Right renal pelvis (tissue), 4 donors: ENCODE results near the gene KCTD13. TPM values are rescaled to one million over a fixed set of nuclear protein-coding genes. Genes with fewer than 3 reads are reported as not detected.
"Not testable (repeated sequence)": the region's sequence is repeated elsewhere in the genome, so short reads cannot be mapped to it uniquely, and the experiment has no call there.

ENCODE experiments used
- DNase-seq, 4 donors: peaks; one replicate each; pipeline ENCODE4 v3.0.0-alpha.2; 2013; ENCODE audit warnings: low read depth in 4 of 4, low spot score in 3 of 4, missing footprints in 1 of 4
- polyA plus RNA-seq, 4 donors: library from polyadenylated mRNA; unstranded; fragments of 120-200 nt; gene quantifications; one replicate each; pipeline ENCODE4 v1.2.1, GENCODE V29; 2013; ENCODE audit not compliant: insufficient read length in 4 of 4

KCTD13 gene, protein sequence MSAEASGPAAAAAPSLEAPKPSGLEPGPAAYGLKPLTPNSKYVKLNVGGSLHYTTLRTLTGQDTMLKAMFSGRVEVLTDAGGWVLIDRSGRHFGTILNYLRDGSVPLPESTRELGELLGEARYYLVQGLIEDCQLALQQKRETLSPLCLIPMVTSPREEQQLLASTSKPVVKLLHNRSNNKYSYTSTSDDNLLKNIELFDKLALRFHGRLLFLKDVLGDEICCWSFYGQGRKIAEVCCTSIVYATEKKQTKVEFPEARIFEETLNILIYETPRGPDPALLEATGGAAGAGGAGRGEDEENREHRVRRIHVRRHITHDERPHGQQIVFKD
- polyA plus RNA-seq, result 10 to 100 TPM; 12.5 to 18.4 (median 16.4) TPM

DNA sequence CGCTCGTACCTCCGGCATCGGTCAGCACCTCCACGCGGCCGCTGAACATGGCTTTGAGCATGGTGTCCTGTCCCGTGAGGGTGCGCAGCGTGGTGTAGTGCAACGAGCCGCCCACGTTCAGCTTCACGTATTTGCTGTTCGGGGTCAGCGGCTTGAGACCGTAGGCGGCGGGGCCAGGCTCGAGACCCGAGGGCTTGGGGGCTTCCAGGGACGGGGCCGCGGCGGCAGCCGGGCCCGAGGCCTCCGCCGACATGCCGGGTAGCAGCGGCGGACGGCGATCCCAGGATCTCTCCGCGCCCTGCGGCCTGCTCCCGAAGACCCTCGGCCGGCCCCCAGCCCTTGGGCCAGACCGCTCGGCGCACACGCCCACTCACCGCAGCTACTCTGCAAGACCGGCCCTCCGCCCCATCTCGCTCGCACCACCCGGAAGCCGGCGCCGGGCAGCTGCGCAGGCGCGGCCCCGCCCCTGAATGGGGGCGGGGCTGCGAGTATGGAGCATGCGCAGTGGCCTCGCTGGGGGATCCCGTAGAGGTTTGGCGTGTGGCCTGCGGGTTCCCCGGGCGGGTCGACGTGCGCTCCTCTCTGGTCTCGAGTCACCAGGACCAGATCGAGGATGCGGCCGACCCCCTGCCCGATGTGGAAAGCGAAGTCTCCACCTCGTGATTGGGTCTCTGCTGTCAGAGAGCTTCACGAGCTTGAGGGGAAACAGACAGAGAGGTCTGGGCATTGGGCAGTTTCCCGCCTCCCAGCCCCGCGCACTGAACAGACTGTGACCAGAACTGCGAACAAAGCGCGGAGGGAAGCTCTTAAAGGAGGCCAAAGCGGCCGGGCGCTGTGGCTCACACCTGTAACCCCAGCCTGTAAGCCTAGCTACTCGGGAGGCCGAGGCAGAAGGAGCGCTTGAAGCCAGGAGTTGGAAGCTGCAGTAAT lies at the start of gene KCTD13:
Gene KCTD13, minus strand, starts transcription at position 446 of the 930 bp plus-strand sequence. Its CDS starts 193 bp downstream, at position 253.
- DNase-seq, result peak; percentile 84 to 89 (median 88)

DNA sequence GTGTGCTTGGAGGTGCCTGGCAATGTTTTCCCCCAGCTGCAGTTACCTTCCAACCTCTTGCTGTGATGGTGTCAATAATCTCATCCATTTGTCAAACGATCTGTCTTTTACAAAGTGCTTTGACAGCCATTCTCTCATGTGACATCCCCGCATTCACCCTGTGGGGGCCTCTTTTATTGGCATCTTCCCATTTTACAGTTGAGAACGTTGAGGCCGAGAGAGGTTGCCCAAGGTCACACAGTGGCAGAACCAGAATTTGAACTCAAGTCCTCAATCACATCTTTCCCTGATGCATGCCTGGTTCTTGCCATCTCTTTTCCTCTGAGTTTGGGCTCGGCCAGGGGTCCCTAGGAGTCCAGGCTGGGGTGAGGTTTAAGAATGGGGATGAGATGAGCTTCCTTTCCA lies 49.1 kb upstream of the KCTD13 start:
- no peak for DNase-seq

DNA sequence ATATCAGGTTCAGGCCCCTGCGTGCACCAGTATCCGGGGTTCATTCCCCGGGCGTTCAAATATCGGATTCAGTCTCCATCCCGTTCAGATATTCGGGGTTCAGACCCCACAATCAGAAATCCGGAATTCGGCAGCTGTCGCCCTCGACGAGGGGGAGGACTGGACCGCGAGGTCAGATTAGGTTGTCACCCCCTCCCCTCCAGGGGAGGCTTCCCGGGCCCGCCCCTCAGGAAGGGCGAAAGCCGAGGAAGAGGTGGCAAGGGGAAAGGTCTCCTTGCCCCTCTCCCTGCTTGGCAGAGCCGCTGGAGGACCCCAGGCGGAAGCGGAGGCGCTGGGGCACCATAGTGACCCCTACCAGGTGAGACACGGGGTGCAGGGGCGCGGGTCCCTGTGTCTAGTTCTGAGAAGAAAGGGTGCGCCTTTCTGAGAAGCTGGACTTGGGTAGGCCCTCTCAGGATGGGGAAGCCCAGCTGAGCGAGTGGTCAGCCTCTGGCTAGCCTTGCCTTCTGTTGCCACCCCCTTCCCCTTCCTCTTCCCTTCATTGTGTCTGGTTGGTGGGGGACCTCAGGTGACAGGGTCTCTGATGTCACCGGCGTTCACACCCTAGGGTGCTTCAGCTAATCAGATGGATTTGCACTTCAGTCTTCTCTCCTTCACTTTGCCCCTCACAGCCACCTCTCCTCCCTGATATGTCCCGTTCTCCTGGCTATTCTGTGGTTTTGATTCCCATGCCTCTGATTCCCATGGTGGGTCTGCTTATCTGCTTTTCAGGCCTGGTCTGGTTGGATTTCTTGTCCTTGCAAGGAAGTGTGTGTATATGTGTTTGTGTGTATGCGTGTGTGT lies 48.5 kb upstream of the KCTD13 start:
- no peak for DNase-seq

DNA sequence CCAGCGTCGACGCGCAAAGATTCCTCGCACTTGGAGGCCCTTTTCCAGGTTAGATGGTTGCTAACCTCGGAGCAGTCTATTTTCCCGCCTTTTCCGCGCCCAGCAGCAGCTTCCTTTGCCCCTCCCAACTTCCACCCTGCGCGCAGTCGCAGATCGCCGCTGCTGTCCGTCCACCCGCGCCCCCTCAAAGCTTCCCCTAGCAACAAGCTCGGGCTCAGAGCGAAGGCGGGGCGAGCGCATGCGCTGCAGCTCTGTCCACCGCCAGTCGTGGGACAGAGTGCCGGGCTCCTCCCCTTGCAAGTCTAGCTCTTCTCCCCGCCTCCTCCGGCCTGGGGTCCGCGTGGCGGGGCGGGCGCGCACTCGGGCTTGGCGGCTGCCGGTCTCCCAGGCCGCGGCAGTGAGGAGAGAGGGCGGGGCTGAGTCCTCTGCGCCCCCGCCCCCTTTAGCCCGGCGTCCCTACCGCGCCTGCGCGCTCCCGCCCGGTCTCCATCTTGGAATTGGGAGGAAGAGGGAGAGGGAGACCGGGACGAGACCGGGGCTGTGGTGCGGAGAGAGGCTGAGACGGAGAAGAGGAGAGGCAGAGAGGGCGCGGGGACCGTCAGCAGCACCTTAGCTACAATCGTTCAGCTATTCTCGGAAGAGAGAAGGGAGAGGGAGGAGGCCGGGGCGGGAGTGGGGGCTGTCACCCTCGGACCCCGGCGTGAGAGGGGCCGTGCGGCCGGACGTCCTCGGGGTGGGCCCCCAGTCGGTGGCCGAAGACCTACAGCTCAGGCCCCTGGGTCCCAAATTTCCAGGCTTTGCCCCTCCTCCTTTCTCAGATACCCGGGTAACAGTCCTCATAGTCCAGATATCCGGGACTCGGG lies 47.6 kb upstream of the KCTD13 start, which contains the start of gene TAOK2:
Gene TAOK2, plus strand, starts transcription at position 485 of the 863 bp plus-strand sequence. CDS start 3,905 bp downstream, outside the sequence.
- peak; percentile 97 to 98 (median 97) for DNase-seq

DNA sequence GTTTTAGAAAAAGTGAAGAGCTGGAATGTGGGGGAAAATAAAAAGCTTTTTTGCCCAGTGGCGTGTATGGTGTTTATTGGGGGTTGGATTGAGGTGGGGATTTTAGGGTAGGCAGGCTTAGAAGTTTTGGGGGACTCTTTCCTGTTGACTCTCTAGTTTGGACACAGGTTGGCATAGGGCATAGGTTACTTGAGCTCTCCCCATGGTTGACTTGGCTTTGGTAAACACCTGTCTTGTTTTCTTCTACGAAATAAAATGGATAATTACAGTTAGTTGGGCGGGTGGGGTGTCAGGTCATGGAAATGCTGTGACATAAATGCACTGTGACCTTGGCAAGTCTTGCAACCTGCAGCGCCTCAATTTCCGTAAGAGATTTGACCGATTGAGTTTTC lies 47.0 kb upstream of the KCTD13 start:
- no peak for DNase-seq

DNA sequence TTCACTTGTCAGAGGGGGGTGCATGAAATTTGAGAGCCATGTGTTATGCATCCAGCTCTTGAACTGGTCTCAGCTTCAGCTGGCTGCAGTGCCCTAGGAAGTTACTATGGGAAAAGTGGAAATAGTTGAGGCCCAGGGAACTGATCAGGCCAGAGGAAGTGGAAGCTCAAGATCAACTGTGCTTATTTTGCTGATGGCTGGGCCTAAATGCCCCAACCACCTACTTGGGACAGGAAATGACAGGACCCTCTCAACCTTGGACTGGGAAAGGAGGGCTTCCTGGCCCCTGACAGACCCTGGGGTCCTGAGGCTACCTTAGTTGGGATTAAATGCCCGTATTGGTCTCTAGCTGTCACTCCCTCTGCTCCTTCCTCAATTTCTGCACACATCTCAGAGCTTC lies 46.5 kb upstream of the KCTD13 start:
- no peak for DNase-seq

DNA sequence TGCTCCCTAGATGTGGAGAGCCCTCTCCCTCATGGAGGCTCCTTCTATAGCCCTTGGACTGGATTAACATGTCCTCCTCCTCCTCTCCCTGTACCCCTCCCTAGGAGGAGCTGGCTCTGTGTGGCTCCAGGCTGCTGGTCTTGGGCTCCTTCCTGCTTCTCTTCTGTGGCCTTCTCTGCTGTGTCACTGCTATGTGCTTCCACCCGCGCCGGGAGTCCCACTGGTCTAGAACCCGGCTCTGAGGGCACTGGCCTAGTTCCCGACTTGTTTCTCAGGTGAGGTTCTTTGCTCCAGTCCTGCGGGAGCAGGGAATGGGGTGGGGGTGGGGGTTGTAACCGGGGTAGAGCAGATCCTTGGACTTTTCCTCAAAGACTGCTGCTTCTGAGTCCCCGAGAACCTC lies 45.3 kb upstream of the KCTD13 start:
- no peak for DNase-seq

DNA sequence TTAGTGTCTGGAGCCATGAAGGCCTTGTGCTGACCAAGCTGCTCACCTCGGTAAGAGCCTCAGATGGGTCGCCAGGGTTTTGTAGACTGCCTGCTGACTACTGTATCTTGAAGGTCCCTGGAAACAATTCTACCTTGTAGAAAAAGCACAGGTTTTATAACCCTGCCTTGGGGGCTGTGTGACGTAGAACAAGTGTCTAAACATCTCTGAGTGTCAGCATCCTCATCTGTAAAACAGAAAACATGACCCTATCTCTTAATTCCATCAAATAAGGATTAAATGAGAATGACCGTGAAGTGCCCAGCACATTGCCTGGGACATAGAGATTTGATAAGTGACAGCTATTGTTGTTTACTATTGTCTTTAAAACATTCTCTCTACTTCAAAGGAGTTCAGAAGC lies 42.2 kb upstream of the KCTD13 start:
- DNase-seq, result no peak

DNA sequence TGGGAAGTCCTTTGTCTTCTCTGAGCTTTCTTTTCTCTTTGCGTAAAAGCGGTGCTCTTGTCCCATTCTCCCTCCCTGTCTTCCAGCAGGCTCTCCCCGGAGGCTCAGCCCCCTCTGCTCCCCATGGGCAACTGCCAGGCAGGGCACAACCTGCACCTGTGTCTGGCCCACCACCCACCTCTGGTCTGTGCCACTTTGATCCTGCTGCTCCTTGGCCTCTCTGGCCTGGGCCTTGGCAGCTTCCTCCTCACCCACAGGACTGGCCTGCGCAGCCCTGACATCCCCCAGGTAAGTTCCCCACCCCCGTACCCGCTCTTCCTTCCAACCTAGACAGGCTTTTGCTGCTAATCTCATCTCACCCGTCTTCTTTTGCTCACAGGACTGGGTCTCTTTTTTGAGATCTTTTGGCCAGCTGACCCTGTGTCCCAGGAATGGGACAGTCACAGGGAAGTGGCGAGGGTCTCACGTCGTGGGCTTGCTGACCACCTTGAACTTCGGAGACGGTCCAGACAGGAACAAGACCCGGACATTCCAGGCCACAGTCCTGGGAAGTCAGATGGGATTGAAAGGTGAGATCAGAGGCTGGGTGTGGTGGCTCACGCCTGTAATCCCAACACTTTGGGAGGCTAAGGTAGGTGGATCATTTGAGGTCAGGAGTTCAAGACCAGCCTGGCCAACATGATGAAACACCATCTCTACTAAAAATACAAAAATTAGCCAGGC lies 37.2 kb upstream of the KCTD13 start:
- DNase-seq, result no peak

DNA sequence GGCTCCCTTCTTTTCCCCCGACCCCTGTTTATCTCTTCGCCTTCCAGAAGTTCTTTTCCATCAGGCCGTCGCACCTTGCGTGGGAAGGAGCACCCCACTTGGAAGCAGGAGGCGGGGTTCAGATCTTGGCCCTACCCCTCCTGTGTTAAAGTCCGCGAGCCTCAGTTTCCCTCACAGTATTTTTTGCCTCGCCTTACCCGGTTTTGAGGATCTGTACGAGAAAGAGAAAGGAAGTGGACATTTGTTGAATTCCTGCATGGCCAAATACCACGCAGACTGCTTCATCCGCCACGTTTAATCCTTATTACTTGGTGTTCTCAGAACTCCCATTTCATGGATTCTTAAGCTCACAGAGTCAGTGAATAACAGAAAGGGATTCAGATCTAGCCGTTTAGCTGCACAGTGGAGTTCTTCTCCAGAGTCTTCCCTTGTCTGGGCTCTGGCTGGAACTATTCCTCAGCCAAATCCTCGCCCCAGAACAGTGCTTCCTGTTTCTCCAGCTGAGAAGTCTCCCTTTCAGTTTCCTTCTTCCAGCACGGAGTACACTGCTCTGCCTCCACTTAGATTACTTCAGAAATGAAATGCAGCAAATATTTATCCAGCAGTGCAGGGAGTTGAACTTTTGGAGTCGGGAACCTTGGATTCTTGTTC lies 36.4 kb upstream of the KCTD13 start:
- DNase-seq, result no peak

DNA sequence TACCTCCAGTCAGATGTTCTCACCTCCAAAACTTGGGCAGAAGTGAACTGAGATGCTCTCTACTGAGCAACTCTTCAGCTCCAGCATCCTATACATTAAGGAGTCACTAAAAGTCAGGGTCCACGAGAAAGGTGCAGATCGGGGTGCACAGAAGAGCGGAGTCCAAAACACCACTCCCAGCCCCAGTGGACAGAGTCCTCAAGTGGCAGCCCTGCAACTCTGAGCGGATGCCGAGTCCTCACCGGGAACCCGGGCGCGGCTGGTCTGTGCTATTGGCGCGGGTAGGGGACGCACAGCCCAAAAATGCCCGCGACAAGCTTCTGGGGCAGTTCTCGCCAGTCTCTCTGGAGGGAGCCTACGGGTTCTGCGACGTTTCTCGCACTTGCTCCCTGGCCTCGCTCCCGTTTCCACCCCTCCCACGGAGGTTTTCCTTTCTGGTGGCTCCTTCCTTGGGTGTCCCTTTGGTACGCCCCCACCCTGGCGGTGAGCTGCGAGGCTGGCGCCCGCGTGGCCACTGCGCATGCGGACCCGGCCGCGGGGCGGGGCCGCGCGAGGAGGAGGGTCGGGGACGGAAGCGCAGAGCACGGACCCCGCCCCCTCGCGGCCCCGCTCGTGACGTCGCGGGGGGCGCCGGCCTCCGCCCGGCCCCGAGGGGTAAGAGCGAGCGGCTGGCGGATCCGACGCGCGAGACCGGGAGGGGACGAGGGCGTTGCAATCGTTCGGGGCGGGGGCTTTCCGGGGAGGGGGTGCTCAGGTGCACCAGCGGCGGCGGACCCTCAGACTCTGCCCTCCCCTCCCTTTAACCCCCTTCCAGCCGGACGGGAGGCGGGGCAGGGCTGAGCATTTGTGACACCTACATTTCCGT lies 35.7 kb upstream of the KCTD13 start, which contains the start of gene TMEM219:
Gene TMEM219, plus strand, starts transcription at position 601 of the 865 bp plus-strand sequence. CDS start 1,065 bp downstream, outside the sequence.
- DNase-seq, result peak; percentile 86 to 95 (median 88)

DNA sequence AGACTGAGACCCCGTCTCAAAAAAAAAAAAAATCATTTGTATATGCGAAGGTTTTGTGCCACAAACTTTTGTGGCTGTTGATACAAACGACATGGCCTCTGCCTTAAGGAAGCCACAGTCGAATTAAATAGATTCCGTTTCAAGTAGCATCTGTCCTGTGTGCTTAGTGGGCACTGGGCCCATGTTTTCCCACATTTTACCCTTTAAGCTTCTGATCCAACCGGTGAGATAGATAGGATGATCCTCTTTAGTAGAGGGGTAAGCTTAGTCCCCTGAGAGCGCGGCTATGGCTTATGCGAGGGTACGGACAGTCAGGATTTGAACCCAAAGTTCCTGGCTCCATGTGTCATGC lies 35.1 kb upstream of the KCTD13 start:
- DNase-seq, result no peak

DNA sequence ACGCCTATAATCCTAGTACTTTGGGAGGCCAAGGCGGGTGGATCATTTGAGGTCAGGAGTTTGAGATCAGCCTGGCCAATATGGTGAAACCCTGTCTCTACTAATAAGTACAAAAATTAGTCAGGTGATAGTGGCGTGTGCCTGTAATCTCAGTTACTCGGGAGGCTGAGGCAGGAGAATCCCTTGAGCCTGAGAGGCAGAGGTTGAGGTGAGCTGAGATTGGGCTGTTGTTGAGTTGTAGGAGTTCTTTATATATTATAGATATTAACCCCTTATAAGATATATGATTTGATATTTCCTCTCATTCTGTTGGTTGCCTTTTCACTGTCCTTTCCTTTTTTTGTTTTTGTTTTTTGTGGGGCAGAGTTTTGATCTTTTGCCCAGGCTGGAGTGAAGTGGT lies 33.8 kb upstream of the KCTD13 start:
- DNase-seq, result not testable (repeated sequence)

DNA sequence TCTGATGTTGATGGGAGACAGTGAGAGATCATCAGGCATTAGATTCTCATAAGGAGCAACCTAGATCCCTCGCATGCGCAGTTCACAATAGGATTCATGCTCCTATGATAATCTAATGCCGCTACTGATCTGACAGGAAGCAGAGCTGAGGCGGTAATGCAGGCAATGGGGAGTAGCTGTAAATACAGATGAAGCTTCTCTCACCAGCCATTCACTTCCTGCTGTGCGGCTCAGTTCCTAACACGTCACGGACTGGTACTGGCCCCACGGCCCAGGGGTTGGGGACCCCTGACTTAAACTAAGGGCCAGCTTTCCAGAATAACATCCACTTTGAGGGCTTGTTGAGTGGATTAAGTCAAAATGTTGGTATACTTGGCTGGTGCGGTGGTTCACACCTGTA lies 33.3 kb upstream of the KCTD13 start:
- no peak for DNase-seq

DNA sequence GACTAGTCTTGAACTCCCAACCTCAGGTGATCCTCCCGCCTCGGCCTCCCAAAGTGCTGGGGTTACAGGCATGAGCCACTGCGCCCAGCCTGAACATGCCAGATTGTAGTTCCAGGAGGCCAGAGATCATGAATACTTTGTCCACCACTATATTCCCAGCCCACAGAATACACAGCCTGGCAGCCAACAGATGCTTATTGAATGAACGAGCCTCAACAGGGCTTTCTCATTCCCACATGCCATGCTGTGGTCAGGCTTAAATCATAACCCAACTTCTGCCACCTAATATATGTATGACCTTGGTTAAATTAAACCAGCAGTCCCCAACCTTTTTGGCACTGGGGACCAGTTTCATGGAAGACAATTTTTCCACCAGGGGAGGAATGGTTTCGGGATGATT lies 32.7 kb upstream of the KCTD13 start:
- DNase-seq, result no peak

DNA sequence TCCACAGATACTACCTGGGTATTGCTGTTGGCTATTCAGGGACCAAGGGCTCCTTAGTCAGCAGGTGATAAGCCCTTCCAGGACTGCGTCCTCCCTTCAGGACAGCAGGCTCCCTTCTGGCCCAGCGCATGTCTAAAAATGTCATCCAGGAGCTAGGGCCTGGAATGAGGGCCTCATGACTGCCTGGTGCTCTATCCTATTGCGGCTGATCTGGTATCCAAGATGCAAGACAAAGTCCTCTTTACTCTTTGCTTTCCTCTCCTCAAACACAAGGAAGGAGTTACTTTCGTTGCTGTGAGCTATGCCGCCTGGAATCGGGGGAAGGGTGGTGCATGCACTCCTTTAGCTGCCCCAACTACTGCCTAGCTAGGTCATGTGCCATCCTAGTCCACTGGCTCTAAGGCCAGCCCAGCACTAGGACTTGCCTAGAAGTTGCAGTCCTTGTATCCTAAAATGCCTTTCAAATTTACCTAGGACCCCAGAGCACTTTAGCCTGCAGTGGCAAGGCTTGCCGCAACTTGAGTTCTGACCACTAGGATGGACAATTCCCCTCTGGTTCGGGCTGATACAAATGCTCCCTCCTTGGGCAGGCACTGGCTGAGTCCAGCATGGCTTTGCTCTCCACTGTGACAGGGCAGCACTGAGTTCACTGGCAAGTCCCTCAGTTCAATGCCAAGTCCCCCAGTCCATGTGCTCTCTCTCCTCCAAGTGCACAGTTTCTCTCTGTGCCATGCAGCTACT lies 25.8 kb upstream of the KCTD13 start:
- no peak for DNase-seq
